ENCODE data around the gene CTTN.

CTTN gene

DNA sequence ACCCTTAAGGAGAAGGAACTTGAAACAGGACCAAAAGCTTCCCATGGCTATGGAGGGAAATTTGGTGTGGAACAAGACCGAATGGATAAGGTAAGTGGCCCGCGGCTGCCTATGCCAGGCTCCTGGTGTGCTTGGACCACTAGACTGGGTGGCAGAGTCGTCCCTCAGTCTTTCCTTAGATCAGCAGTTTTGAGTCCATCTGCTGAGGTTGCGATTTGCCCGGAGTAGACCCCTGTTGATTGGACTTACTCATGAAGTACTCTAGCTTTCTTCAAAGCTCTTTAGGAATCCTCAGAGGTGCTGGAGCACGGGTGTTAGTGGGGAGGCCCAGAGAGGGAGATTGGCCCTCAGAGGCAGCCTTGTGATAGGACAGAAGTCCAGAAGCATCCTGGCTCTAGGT is 11.5 kb downstream of the CTTN start:
- no peak for DNase-seq (ENCODE audit: low spot score)

DNA sequence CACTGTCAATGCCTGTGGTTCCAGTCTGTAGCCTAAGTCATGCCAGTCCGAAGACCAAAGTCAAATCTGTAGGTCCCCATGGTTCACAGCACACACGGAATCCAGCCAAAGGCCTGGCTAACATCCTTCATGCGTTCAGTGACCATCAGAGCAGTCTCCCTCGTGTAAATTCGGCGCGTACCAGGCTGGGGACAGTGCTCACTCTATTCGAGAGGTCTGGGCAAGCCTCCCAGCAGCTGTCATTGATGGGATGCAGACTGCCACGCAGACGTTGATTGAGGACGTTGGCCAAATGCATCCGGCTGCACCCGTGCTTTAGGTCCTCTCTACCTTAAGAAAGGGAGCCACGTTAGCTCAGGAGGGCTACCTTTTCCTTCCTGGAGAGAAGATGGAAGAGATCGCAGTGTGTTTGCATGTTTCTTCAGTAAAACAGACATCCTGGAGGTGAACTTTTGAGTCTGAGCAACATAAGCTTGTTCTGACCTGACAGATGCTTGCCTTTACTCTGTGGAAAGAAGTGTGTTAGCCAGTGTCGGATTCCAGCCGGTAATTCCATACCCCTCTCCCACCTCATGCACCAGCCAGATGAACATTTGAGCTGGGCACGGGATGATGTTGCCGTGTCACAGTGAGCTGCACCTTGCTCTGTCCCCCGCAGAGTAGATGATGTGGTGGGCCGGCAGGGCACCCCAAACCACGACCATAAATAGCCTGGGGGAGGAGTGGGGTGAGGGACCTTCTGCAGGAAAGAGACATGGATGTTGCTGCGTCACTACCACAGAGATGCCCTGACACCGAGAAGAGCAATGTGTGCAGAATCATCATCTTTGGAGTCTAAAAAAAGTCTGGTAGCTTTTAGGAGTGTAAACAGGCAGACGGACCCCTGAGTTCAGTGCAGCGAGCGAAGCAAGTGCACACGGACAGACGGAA is 12.2 kb downstream of the CTTN start:
- no peak for DNase-seq (ENCODE audit: low spot score)

DNA sequence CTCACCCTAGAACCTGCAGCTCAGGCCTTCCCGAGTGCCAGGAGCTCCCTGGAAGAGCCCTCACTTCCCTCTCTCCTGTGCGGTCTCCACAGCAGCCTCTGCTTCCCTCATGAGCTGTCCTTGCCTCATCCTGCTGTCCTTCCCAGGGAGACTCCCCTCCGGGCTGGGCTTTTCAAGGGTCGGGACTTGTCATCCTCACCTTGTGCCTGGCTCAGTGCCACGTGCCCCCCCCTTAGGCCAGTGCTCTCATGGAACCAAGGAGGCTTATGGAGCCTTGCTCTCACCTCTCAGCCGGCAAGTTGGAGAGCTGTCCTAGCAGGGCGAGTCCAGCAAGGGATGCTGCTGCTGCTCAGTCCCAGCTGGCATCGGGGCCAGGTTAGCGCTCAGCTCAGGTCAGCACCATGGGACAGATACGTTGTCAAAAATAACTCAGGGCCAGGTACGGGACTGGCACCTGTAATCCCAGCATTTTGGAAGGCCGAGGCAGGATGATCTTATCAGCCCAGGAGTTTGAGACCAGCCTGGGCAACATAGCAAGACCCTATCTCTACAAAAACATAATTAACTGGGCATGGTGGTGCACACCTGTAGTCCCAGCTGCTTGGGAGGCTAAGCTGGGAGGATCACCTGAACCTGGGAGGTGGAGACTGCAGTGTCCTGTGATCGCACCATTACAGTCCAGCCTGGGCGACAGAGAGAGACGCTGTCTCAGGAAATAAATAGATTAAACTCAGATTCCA is 13.6 kb downstream of the CTTN start:
- DNase-seq (ENCODE audit: low spot score) = no peak

DNA sequence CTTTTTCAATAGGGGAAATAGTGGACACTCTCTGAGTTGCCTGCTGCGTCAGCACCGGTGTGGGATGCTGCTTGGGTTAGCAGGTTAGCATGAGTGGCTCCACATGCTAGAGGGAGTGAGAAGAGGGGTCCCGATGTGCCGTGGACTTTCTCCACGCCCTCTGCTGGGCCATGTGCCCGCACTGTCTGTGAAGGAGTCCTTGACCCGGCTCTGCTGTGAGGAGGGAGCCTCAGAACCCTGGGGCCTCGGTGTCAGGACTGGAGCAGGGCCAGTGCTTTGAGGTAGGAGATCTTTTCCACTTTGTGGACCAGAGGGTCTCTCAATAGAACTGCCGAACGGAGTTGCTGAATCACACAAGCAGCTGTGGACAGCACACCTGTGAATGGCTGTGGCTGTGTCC is 14.8 kb downstream of the CTTN start:
- DNase-seq (ENCODE audit: low spot score) = no peak

DNA sequence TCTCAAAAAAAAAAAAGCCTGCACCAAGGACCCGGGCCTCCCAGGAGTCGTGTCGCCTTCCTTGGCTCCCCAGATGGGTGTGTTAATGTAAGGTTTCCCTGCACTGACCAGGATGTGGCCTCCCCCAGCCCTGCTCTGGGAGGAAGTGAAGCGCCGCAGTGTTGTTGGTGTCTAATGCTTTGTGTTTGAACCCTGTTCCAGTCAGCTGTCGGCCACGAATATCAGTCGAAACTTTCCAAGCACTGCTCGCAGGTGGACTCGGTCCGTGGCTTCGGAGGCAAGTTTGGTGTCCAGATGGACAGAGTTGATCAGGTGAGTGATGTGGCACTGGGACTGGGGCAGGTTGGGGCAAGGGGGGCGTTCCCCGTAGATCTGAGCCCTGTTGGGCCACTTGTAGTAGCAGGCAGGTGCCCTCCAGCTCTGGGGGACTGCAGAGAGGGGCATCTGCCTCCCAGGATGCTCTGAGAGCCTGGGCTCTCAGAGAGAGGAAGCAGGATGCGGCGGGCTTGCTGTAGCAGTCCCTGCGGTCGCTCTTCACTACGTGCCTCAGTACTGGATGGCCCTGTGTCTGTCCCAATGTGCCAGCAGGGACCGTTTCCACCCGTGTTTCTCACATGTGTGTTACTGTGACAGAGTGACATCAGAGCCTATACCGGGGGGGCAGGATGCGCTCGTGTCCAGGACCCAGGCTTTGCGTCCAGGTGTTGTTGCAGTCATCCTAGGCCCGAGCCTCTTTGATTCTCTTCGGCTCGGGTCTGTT is 16.2 kb downstream of the CTTN start:
- no peak for DNase-seq (ENCODE audit: low spot score)

DNA sequence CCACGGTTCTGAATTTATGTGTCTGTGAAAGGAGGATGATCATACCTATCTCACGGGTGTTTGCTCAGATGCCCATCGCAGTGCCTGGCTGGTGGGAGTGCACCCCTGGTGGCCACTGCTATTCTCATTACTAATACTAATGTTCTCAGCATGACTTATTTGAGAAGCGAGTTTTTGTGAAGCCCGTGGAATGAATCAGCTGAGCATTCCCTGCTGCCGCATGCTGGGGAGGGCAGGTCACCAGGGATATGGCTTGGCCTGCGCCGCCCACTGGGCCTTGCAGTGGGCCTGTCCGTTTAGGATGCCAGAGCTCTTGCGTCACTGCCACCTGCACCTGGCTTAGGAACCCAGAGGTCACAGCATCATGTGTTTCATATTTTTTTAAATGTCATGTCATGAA is 16.9 kb downstream of the CTTN start:
- DNase-seq (ENCODE audit: low spot score) = no peak

DNA sequence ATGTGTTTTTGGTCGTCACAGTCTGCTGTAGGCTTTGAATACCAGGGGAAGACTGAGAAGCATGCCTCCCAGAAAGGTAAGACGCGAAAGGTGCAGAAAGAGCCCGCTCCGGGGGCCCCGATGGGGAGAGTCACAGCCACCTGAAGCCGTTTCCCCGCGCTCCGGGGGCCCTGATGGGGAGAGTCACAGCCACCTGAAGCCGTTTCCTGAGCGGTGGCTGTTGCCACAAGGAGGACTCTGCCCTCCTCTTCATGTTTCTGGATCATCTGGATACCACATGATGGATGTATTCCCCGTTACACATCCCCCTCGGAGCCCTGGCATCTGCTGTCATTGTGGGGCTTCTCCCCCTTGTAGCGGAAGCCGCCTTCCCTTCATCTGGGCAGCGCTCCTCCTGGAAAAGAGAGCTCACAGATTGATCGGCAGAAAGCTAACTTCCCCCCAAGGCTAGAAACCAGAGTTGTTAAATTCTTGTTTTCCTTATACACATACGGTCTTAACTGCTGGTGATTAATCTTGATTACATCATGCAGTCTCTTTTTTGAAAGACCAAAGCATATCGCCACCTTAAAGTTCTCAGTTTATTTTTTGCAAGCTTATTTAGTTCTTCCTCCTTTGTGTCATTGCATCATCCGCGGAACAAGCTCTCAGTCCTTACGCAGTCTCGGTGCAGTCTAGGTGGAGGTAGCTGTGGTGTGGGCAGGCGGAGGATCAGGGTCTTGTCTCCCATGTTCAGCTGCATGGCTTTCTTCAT is 17.5 kb downstream of the CTTN start:
- no peak for DNase-seq (ENCODE audit: low spot score)

DNA sequence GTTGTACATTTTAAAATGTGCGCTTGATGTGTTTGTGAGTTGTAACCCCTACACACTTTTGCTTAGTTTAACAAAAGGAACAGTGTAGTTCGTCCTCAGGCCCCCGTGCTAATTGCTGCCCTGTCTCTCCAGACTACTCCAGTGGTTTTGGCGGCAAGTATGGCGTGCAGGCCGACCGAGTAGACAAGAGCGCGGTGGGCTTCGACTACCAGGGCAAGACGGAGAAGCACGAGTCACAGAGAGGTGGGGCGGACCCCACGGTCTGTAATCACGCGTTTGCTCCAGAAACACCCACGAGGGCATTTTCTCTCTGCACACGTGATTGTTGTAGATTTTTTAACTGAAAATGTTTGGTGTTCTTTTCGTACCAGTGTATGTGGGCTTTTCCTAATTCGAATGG is 18.6 kb downstream of the CTTN start:
- no peak for DNase-seq (ENCODE audit: low spot score)

DNA sequence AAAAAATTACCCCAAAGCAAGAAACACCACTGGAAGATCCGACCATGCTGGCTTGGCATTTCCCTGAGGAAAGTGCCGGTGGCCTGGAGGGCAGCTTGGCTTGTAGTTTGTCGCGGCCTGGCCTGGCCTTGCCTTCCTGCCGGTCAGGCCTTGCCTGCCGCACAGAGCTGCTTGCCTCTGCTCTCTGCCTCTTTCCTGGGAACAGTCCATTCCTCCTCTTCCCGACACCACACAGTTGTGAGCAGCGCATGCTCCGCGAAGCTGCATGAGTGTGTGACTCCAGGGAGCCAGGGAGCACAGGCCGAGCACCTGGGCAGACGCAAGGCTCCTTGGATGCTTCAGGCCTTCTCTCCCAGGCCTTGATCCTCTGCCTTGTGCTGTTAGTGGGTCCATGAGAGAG is 19.8 kb downstream of the CTTN start:
- DNase-seq (ENCODE audit: low spot score) = no peak

DNA sequence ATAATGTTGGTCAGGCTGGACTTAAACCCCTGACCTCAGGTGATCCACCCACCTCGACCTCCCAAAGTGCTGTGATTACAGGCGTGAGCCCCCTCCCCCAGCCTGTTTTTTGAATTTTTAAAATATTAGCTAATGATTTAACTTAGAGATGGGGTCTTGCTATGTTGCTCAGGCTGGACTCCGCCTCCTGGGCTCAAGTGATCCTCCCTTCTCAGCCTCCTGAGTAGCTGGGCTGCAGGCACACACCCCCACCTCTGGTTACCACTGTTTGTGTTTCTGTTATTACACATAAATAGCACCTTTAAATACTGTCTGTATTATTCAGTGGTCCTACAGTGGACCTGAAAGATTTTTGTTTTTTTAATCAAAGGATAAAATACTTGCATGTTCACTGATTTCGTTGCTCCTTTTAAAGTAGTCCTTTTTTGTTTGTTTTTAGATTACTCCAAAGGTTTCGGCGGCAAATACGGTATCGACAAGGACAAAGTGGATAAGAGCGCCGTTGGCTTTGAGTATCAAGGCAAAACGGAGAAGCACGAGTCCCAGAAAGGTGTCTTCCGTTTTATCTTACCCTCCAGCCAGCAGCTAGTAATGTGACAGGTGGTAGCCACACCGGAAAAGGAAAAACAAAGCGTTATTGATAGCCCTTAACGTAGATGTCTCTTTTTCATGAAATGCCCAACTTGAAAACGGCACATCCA is 21.1 kb downstream of the CTTN start:
- DNase-seq (ENCODE audit: low spot score) = no peak

DNA sequence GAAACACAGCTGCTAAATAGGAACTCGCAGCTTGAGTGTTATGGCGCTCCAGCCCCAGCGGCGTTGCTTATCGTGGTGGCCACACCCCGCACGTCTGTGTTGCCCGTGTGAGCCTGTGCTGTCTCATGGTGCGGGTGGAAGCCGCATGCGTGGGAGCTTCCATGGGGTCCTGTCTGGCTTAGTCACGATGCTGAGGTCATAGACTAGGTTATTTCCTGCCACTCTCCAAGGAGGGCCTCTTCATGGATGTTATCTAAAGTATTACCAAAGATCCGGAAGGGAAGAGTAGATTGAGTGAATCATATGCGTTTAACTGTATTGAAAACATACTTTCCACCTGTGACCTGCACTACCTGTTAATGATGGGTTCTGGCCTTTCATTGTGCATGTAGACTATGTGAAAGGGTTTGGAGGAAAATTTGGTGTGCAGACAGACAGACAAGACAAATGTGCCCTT is 21.7 kb downstream of the CTTN start:
- DNase-seq (ENCODE audit: low spot score) = peak; percentile 54

DNA sequence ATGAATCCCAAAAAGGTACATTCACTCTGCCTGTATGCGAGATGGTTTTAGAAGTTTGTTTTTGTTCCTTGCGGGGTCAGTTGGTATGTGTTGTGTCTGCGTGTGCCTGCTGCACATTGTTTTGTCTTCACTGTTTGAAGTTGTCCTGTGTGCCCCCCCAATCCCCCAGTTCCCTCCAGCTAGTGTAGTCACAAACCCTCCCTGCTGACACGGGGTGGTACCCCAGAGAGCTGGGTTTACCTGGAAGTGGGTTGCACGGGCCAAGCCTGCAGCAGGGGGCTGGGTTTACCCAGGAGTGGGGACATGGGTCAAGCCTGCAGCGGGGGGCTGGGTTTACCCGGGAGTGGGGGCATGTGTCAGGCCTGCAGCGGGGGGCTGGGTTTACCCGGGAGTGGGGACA is 22.2 kb downstream of the CTTN start:
- DNase-seq (ENCODE audit: low spot score) = no peak

DNA sequence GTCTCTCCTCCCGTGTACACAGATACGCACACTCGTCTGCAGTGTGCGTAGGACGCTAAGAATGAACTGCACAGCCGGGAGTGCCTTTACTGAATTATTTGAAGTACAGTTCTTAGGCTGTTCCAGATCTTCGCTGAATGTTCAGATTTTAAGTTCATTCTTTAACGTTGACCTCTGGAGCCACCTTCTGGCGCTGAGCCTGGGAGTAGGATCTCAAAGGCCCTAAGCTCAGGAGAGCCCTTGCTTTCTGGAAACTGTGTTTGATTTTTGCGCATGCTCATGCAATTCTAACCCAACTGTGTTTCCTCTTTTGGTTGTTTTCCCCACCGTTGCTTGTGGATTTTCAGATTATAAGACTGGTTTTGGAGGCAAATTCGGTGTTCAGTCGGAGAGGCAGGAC is 22.8 kb downstream of the CTTN start:
- no peak for DNase-seq (ENCODE audit: low spot score)

DNA sequence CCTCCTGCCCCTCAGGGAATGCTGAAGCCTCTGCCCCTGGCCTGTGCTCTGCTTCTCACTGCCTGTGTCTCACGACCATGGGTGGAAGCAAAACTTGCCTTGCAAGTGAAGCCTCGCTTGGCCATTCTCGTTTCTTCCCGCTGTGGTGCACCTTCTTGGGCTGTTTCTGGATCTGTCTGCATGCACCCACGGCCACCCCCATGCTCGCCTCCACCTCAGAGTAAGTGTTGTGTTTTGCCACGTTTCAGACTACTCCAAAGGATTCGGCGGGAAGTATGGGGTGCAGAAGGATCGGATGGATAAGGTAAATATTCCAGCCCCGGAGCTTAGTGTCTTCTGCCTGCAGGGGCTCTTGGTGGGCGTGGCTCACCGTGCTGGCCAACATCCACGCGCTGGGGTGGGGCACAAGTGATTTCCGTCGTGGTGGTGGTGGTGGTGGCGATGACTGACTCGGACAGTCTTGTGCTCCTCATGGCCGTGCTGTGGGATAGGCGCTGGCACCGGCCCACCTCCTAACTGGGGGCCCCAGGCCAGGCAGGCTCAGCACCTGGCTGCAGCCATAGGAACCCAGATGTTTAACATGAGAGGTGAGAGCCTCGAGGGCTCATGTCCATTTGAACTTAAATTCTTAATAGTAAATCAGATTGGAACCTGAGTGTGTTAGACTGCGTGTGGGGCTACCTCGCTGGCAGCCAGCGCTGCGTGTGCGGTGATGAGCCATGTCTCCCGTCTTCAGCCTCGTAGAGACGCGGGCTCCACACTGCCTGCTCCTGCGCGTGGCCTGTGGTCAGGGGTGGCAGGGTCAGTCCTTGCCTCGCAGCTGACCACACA is 24.6 kb downstream of the CTTN start:
- no peak for DNase-seq (ENCODE audit: low spot score)

DNA sequence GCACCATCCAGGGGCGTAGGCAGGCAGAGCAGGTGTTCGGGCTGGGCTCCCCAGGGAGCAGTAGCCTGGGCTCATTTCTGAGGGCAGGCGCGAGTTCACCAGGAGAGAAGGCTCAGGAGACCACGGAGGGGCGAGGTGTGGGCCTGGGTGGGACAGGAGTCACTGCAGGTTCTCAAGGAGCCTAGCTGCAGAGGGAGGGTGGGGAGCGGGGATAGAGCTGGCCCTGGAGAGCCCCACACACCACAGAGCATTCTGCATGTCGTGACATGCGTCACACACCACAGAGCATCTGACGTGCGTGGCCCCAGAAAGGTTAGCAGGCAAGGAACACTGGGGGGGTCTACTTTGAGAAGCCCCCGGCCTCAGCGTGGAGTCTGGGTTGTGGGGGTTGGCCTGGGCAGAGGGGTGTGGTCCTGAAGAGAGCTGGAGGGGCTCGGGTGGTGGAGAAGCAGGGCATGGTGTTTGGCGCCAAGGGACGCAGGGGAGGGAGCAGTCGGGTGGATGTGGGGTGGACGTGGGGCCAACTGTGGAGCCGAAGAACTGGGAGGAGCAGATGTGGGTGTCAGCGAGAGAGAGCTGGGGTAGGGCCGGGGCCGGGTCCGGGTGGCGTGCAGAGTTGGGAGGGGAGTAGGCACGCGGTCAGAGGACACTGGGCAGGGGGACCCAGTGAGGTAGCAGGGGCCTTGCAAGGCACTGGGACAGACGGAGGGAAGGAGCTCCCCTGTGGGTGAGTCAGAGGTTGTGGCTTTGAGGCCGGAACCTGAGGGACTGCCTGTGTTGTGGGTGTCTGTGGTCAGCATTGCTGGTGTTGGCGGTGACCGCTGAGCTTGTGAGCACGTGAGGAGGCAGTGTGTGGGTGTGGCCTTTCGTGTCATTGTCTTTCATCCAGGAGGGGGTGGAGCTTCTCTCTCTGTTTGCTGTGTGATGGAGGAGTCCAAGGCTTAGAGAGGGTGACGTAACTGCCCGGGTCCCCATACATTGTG is 25.5 kb downstream of the CTTN start:
- no peak for DNase-seq (ENCODE audit: low spot score)

DNA sequence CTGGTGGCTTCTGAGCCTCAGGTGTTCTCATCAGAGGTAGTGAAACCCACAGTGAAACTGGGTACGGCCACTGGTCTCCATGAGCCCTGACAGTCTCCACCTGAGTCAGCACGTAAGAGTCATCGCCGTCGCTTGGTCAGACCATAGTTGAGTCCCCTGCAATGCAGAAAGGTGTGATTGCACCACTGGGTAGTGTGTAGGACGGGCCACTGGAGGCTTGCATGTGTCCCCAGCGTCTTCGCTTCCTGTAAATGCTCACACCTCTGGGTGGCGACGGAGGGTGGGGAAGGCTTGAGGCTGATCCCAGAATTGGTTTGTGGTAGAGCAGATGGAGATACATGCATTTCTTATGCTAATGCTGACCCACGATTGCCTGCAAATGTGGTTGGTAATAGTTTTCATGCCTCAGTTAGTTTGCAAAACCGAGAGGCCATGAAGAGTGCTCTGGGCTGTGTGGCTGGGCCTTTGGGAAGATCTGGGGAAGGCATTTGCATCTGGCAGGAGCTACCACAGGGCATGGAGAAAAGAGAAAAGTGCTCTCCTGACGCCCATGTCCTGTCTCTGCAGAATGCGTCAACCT is 26.5 kb downstream of the CTTN start:
- DNase-seq (ENCODE audit: low spot score) = no peak

DNA sequence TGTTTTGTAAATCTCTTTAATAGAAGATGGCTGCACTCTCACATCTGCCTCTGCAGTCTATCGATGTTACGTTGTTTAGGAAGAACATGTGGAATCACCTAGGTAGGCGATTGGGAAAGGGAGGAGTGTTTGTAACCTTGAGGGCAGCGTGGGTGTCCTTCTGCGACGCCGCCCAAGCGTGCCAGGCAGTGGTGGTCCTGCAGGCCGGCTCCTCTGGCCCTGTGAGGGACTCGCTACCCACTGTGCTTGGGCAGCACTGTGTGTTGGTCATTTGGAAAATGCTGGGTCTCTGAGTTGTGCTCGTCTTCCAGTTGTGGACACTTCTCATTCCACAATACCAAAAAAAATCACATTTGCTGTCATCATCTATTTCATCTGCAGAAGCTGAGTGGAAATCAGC is 29.1 kb downstream of the CTTN start:
- no peak for DNase-seq (ENCODE audit: low spot score)

DNA sequence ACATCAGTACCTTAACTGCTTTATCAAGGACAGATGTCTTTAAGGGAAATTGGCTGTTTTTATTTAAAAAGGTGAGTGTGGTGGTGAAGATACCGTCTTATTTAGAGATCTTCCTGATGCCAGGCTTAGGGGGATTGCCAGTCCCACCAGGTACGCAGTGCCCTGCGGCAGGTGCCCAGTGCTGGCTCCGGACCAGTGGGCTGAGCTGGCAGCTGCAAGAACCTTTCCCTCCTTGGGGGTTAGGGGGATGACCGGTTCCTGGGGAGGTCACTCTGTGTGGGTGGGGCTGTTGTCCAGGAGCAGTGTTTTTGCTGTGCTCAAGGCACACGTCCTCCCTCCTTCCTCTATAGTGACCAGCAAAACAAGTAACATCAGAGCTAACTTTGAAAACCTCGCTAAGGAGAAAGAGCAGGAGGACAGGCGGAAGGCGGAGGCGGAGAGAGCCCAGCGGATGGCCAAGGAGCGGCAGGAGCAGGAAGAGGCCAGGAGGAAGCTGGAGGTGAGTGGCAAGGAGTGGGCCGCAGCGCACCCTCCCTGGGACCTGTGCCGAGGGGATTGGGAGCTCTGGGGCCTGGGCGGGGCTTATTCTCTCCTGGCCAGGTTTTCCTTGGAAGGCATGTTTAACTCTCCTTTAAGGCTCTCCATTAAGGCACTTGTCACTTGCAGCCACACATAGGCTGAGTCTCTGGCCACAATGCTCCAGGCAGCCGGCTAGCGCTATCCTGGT is 30.5 kb downstream of the CTTN start:
- DNase-seq (ENCODE audit: low spot score) = no peak

Measured in hematopoietic multipotent progenitor cell treated with erythropoietin and hydrocortisone succinate and interleukin-3 and kit ligand, for 15 days (in vitro differentiated cells).